DMS114 treated with DMSO at 0.1 percent for 48 hours (cell line): ENCODE results near the gene DEFB121.
"Not testable (repeated sequence)": the region's sequence is repeated elsewhere in the genome, so short reads cannot be mapped to it uniquely, and the experiment has no call there.

ENCODE experiments used
- DNase-seq: peaks from one replicate; lab custom pipeline; 2025; ENCODE audit not compliant: unreplicated experiment; lab: John Stamatoyannopoulos, UW

Gene DEFB121

GRCh38 chr20:31406115-31406514 is at the start of gene DEFB121:
Gene DEFB121 (minus strand): TSS chr20:31406215. CDS start chr20:31406152, 63 bp downstream.
- no peak for DNase-seq

GRCh38 chr20:31454361-31454760 is 48.3 kb upstream of the DEFB121 start:
- DNase-seq = no peak

- no peak for DNase-seq
Observed at GRCh38 chr20:31452575-31452974, 46.6 kb upstream of the DEFB121 start.

- no peak for DNase-seq
Observed at GRCh38 chr20:31449511-31450414, 43.7 kb upstream of the DEFB121 start.

GRCh38 chr20:31446084-31446819 is 40.2 kb upstream of the DEFB121 start:
- DNase-seq = no peak

- DNase-seq = no peak
Observed at GRCh38 chr20:31440012-31440659, 34.1 kb upstream of the DEFB121 start, which contains the start of gene DEFB123. Gene DEFB123 (plus strand): TSS chr20:31440632. CDS start chr20:31440699, 67 bp downstream.

- no peak for DNase-seq
Observed at GRCh38 chr20:31430568-31431115, 24.6 kb upstream of the DEFB121 start.

- DNase-seq = not testable (repeated sequence)
Observed at GRCh38 chr20:31427576-31427975, 21.6 kb upstream of the DEFB121 start.

- DNase-seq = not testable (repeated sequence)
Observed at GRCh38 chr20:31426891-31427551, 21.0 kb upstream of the DEFB121 start.

- DNase-seq = no peak
Observed at GRCh38 chr20:31425797-31426196, 19.8 kb upstream of the DEFB121 start.

- DNase-seq = no peak
Observed at GRCh38 chr20:31418307-31418706, 12.3 kb upstream of the DEFB121 start.

GRCh38 chr20:31415653-31416052 is 9.6 kb upstream of the DEFB121 start:
- no peak for DNase-seq

- DNase-seq = no peak
Observed at GRCh38 chr20:31414381-31414780, 8.4 kb upstream of the DEFB121 start.

GRCh38 chr20:31410011-31410410 is 4.0 kb upstream of the DEFB121 start:
- DNase-seq = no peak

- DNase-seq = no peak
Observed at GRCh38 chr20:31403886-31404285, 2.1 kb downstream of the DEFB121 start.

- no peak for DNase-seq
Observed at GRCh38 chr20:31394900-31395299, 11.1 kb downstream of the DEFB121 start.

GRCh38 chr20:31392836-31393235 is 13.2 kb downstream of the DEFB121 start:
- no peak for DNase-seq

- no peak for DNase-seq
Observed at GRCh38 chr20:31390490-31390889, 15.5 kb downstream of the DEFB121 start, which contains the start of gene DEFB119. Gene DEFB119 (minus strand): TSS chr20:31390590. CDS start chr20:31390483, 107 bp downstream.

- no peak for DNase-seq
Observed at GRCh38 chr20:31374346-31374745, 31.7 kb downstream of the DEFB121 start.

- DNase-seq = no peak
Observed at GRCh38 chr20:31368301-31368700, 37.7 kb downstream of the DEFB121 start, which contains the start of gene DEFB118. Gene DEFB118 (plus strand): TSS chr20:31368601. CDS start chr20:31368651, 50 bp downstream.
